Stimulated activated naive B cell treated with anti-CD40 and anti-IgM and Interleukin-4, amounts not matched to agents 10 μg/mL and 1 μg/mL and 100 μg/mL, for 72 hours (primary cell): ENCODE data around the gene AANAT.

Experiments
- ATAC-seq, 2 donors: fragments of 150-1000 bp; cut with Tn5 transposase; replicated peaks; 2 replicates each; pipeline ENCODE4 v1.10.0; 2021; ENCODE audit warnings: moderate library complexity in 1 of 2
- DNase-seq: peaks from one replicate; pipeline ENCODE4 v3.0.0; 2021
- H3K27ac Mint-ChIP-seq: one replicate; pipeline ENCODE4 v1.8.0; 2022; ENCODE audit warnings: mild to moderate bottlenecking, mixed read lengths
- H3K27me3 Mint-ChIP-seq, 2 donors: one replicate each; pipeline ENCODE4 v1.8.0; 2022; ENCODE audit warnings: mixed read lengths in 2 of 2
- H3K36me3 Mint-ChIP-seq, 2 donors: one replicate each; pipeline ENCODE4 v1.8.0; 2022; ENCODE audit warnings: mixed read lengths in 2 of 2, mild to moderate bottlenecking in 1 of 2
- H3K4me1 Mint-ChIP-seq, 2 donors: one replicate each; pipeline ENCODE4 v1.8.0; 2022; ENCODE audit warnings: mixed read lengths in 2 of 2, mild to moderate bottlenecking in 1 of 2
- H3K4me3 Mint-ChIP-seq, 2 donors: one replicate each; pipeline ENCODE4 v1.8.0; 2022; ENCODE audit warnings: mild to moderate bottlenecking in 2 of 2, mixed read lengths in 2 of 2, moderate library complexity in 1 of 2
- H3K9me3 Mint-ChIP-seq, 2 donors: one replicate each; pipeline ENCODE4 v1.8.0; 2022; ENCODE audit warnings: mixed read lengths in 2 of 2, mild to moderate bottlenecking in 1 of 2

The AANAT gene

DNA sequence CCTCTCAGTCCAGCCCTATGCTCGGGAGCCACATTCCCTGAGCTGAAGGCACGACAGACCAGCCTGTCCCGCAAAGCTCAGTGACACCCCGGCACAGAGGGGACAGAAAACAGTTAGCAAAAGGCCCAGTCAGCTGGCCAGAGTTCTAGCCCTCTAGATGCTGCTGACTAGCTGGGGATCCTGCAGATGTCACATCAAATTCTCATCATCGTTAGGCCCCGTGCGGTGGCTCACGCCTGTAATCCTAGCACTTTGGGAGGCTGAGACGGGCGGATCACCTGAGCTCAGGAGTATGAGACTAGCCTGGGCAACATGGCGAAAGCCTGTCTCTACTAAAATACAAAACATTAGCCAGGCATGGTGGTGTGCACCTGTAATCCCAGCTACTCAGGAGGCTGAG lies 31.7 kb upstream of the AANAT start:
- peaks cover 55 to 81% of the 10 kb centered on the region in 2 donors for H3K4me1 Mint-ChIP-seq
- no peaks in the 10 kb centered on the region for H3K27me3 Mint-ChIP-seq
- peaks cover 10 to 32% of the 10 kb centered on the region in 2 donors for H3K36me3 Mint-ChIP-seq
- H3K27ac Mint-ChIP-seq: no peak overlapping the region
- no peak overlapping the region for H3K4me3 Mint-ChIP-seq
- H3K9me3 Mint-ChIP-seq: no peaks in the 10 kb centered on the region
- DNase-seq (no peak), ATAC-seq (no peak)

DNA sequence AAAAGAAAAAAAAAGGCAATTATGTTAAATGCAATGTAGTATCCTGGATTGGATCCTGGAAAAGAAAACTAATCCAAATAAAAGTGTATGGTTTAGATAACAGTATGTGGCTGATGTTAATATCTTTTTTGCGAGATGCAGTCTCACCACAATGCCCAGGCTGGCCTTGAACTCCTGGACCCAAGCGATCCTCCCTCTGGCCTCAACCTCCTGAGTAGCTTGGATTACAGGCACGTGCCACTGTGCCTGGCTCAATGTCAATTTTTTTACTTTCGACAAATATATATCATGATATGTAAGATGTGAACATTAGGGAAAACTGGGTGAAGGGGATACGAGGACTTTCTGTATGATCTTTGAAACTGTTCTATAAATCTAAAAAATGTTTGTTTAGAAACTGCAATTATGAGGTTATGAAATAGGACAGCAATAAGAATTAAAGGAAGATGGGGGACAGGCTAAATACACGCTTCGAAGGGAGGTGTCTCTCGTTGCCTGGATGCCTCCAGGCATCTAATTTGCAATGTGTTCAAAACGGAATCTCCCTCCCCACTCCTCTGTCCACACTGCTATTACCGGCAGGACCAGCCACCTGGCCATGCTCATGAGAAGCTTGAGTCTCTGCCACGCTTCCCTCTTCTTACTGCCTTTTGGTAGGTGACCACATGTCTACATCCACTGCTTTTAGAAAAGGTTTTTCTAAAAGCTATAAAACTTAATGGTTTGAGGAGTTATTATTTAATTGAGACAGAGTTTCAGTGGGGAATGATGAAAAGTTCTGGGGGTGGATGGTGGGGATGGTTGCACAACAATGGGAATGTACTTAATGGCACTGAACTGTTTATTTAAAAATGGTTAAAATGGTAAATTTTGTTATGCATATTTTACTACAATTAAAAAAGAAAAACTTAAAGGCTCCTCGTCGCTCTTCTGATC lies 29.7 kb upstream of the AANAT start:
- Mint-ChIP-seq H3K36me3 (peaks cover 16 to 39% of the 10 kb centered on the region in 2 donors), H3K9me3 (no peaks in the 10 kb centered on the region), H3K4me1 (peaks cover 62 to 86% of the 10 kb centered on the region in 2 donors), H3K27me3 (no peaks in the 10 kb centered on the region), H3K27ac (no peak overlapping the region), H3K4me3 (no peak overlapping the region)
- DNase-seq (no peak), ATAC-seq (no peak)

DNA sequence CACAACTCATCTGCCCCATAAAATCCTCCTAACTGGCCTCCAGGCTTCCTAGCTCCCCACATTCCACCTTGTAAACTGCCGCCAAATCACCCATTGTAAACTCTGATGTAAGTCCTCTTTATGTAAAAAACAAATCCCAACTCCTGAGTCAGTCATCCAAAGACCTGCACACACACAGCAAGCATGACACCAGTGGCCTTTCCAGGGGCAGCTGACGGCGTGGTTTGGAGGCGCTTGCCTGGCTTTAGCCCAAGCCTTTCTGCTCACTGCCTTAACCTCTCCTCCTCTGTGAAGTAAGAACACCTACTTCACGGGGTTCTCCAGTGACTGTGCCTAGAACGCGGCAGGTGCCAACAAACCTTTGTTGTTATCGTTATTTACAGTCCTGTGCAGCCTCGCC lies 28.5 kb upstream of the AANAT start:
- Mint-ChIP-seq H3K36me3 (peaks cover 16 to 40% of the 10 kb centered on the region in 2 donors), H3K27ac (no peak overlapping the region), H3K27me3 (no peaks in the 10 kb centered on the region), H3K9me3 (no peaks in the 10 kb centered on the region), H3K4me3 (no peak overlapping the region), H3K4me1 (peaks cover 64 to 84% of the 10 kb centered on the region in 2 donors)
- DNase-seq (no peak), ATAC-seq (no peak)

DNA sequence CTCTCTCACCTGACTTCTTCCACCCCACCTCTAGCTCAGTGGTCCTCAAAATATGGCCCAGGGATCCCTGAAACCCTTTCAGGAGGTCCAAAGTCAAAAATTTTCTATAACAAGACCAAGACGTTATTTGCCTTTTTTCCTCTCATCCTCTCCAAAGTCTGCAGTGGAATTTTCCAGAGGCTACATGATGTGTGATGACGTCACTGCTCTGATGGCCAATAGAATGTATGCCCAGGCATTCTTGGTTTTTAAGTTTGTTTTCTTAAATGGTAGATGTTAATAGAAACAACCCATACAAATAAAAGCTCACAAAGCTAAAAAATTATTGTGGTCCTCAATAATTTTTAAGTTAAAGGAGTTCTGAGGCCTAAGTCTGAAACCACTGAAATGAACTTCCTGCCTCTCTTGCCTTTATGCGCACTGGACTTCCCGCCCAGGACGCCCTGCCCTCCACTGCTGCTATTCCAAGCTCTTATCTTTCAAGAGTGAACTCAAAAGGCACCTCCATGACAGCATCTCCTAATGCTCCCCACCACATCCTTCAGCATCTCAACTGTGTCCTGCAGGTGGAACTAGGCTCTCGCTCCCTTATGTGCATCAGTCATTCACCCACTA lies 28.0 kb upstream of the AANAT start:
- H3K27ac Mint-ChIP-seq: no peak overlapping the region

DNA sequence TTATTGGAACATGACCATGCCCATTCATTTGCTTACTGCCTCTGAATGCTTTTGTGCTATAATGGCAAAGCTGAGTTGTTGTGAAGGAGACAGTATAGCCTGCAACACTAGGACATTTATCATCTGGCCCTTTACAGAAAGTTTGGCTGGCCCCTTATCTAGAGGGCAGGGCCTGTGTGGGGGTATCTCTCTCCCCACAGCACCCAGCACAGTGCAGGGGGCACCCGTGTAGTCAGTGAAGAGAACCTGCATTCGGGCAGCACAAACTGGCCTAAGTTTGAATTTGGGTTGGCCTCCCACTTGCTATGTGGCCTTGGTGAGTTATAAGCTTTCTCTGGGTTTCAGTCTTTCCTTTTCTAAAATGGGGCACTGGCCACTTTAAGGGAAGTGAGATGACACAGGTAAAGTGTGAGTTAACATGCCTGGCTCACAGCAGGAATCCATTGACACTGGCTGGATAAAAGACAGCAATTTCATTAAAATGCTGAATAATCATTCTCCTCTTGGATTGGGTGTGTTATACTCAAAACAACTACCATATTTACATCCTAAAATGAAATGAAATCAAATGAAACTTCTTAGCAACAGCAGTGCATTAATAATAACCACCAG lies 26.5 kb upstream of the AANAT start:
- peaks cover 14 to 31% of the 10 kb centered on the region in 2 donors for H3K36me3 Mint-ChIP-seq
- peaks cover 64 to 84% of the 10 kb centered on the region in 2 donors for H3K4me1 Mint-ChIP-seq
- H3K4me3 Mint-ChIP-seq: no peak overlapping the region
- H3K27ac Mint-ChIP-seq: no peak overlapping the region
- ATAC-seq (peak in 1 of 2 donors; percentile 43), DNase-seq (no peak)
- no peaks in the 10 kb centered on the region for H3K27me3 Mint-ChIP-seq
- no peaks in the 10 kb centered on the region for H3K9me3 Mint-ChIP-seq

More for the DNA sequence above, 28.0 kb upstream of the AANAT start:
- no peak overlapping the region for H3K4me3 Mint-ChIP-seq
- H3K27me3 Mint-ChIP-seq: no peaks in the 10 kb centered on the region
- H3K36me3 Mint-ChIP-seq: peaks cover 16 to 35% of the 10 kb centered on the region in 2 donors
- peaks cover 64 to 84% of the 10 kb centered on the region in 2 donors for H3K4me1 Mint-ChIP-seq
- ATAC-seq (no peak), DNase-seq (no peak)
- no peaks in the 10 kb centered on the region for H3K9me3 Mint-ChIP-seq

DNA sequence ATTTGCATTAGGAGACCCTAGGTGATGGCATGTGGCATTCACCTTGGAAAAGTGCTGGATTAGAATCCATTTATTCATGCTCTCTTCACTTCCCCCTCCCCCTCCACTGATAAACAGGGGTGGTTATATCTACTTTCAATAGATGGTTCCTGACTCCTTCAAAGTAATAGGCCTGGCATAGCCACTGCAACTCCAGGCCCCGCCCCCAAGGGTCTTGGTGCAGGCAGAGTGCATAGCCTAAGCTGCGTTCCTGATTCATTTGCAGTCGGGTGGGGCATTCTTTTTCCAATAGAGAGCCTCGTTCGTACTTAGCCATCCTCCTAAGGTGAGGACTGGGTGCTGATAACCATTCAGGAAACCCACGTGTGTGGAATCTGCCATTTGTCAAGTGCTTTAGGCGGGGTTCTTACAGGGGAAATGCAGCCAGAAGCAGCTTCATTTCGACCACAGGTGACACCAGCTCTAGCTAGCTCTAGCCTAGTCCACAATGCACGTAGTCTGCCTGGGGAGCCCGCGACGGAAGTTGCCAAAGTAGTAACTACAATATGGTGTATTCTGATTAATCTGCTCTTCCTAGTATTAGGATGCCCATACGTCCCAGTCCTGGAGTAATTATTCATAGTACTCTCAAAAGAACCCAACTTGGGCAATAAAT lies 25.6 kb upstream of the AANAT start:
- no peak for ATAC-seq
- Mint-ChIP-seq H3K4me1 (peaks cover 68 to 87% of the 10 kb centered on the region in 2 donors), H3K36me3 (peaks cover 14 to 31% of the 10 kb centered on the region in 2 donors), H3K27me3 (no peaks in the 10 kb centered on the region), H3K27ac (no peak overlapping the region), H3K9me3 (no peaks in the 10 kb centered on the region), H3K4me3 (no peak overlapping the region)
- DNase-seq: no peak

DNA sequence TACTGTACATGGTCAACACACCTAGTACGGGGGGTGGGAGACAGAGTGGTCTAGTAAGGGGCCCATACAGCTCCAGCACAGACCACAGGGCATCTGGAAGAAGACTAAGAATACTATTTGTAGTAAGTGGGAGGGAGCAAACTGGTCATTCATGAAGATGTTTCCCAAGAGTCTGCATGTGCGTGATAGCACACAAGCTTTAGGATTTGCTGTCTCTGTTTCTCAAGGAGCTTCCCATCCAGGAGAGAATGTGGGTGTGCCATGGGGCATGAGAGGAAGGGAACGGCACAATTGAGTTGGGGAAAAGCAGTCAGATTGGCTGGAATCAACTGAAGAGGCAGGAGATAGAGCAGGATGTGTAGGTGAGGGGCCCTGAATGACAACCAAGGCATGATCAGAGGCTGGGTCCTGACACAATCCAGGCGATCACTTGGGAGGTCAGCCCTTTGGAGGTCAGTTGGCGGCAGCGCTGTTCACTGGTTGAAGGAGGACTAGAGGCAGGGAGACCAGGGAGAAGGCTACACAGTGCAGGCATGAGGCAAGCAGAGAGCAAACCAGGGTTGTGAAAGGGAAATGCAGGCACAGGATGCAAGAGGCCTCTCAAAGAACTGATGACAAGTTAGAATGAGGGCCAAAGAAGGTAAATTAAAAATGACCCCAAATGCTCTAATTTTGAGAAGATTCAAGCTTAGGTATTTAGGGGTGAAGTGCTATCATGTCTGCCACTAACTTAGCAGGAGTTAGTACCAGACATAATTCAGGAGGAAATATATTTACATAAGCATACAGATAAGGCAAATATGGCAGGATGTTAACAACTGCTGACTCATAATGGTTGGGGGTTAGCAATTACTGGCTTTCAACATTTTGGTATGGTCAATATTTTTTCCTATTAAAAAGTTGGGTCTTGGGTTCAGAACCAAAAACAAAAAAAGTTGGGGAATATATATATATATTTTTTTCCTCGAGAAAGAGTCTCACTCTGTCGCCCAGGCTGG lies 24.8 kb upstream of the AANAT start:
- ATAC-seq (no peak), DNase-seq (no peak)
- no peaks in the 10 kb centered on the region for H3K9me3 Mint-ChIP-seq
- H3K4me3 Mint-ChIP-seq: no peak overlapping the region
- H3K27me3 Mint-ChIP-seq: no peaks in the 10 kb centered on the region
- peaks cover 14 to 31% of the 10 kb centered on the region in 2 donors for H3K36me3 Mint-ChIP-seq
- H3K4me1 Mint-ChIP-seq: peaks cover 71 to 95% of the 10 kb centered on the region in 2 donors
- H3K27ac Mint-ChIP-seq: no peak overlapping the region

DNA sequence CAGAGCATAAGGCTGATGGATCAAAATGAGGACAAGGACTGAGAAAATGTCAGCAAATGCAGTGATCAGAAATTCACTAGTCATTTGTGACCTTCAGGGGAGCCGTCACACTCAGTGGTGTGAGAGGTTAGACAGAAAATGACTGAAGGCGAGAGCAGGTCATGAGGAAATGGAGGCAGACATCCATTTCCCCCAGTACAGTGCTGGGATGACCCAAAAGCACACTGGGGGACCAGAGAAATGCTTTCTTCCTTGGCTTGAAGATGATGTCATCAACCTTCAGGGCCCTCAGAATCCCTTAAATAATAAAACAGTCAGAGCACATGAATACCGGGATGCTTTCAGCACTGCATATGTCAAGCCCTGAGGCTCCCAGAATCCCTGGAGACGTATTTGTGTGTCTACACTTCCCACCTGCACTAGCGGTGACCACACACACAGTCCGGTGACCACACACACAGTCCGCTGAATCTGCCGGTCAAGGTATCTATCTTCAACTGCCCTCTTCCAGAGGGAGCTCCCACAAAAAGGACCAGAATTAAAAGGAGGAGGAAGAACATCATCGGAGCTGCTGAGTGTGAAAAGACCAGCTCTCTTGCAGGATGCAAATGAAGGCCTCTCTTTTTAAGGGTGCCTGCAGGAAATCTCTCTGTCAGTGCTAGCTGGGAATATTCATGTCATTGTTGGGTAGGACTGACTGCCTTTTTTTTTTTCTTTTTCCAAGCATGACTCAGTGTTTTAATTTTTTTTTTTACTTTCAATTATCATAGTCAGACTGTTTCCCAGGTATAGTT lies 22.7 kb upstream of the AANAT start:
- ATAC-seq (peak; percentile 61 to 66), DNase-seq (no peak)
- peak overlapping the region; percentile 23 to 36 for H3K4me3 Mint-ChIP-seq
- H3K36me3 Mint-ChIP-seq: peaks cover 6 to 19% of the 10 kb centered on the region in 2 donors
- peaks cover 72 to 93% of the 10 kb centered on the region in 2 donors for H3K4me1 Mint-ChIP-seq
- H3K27me3 Mint-ChIP-seq: no peaks in the 10 kb centered on the region
- no peaks in the 10 kb centered on the region for H3K9me3 Mint-ChIP-seq
- H3K27ac Mint-ChIP-seq: peak overlapping the region; percentile 84

DNA sequence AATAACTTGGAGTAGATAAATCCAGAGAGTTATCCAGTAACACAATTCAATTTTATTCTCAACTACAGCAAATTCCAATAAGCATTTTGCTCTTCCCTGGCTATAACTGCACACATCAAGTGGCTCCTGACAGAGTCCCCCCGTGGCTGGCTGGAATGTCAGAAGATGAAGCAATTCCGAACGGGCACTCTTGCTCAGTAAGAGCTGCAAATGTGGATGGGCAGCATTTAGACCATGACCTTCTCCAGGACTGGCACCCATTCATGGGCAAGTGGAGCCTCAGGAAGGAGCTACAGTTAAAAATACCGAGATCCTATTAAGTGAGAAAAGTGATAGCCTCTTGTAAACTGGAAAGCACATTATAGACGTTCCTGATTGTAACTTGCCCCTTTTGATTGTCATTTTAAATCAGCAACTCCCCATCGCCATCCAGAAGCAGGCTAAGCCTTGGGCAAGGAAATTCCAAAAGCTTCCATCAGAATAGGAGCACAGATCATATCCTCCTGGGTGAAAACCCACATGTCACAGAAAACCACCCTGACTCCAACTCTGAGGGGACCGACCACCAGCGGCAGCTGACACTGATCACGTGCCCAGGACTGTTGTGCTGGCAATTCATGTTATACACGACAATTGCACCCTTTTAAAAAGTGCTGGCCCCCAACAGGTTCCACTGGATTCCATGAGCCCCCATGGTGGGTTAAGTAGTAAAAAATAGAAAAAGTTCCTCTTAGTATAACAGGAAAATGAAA lies 21.5 kb upstream of the AANAT start:
- peak overlapping the region; percentile 28 for H3K27ac Mint-ChIP-seq
- ATAC-seq (no peak), DNase-seq (no peak)
- no peak overlapping the region for H3K4me3 Mint-ChIP-seq
- H3K27me3 Mint-ChIP-seq: no peaks in the 10 kb centered on the region
- H3K9me3 Mint-ChIP-seq: no peaks in the 10 kb centered on the region
- peaks cover 71 to 91% of the 10 kb centered on the region in 2 donors for H3K4me1 Mint-ChIP-seq
- H3K36me3 Mint-ChIP-seq: peaks cover 6 to 17% of the 10 kb centered on the region in 2 donors

DNA sequence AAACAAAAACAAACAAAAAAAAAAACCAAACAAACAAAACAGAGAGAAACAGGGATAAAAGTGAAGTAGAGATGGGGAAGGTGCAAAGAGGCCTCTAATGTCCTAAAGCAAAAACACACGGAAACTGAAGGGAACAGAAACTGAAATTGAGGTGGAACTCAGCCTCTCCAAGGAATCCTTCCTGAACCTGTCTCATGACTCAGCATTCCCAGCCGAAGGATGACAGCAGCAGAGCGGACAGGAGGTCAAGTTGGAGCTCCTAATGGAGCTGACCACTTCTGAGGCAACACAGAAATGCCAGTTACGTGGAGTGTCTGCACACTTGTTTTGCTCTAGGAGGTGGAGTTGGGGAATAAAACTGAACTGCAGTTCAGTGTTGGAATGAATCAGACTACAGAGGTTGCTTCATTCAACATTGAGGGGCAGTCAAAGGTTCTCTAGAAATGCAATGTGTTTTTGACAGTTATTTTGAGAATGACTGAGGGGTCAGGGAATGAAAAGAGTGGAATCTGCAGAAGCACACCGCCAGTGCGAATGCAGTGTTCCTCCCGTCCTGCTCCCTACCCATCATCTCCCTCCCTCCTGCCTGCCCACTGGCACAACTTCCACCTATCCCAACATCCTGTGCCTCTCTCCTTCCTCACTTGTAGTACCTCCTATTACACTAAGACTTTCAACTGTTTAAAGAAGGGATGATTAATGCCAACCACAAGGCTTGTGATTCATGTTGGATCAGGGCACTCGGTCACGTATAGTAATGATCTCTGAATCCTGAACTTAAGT lies 20.8 kb upstream of the AANAT start:
- peaks cover 6 to 20% of the 10 kb centered on the region in 2 donors for H3K36me3 Mint-ChIP-seq
- peak overlapping the region; percentile 28 for H3K27ac Mint-ChIP-seq

DNA sequence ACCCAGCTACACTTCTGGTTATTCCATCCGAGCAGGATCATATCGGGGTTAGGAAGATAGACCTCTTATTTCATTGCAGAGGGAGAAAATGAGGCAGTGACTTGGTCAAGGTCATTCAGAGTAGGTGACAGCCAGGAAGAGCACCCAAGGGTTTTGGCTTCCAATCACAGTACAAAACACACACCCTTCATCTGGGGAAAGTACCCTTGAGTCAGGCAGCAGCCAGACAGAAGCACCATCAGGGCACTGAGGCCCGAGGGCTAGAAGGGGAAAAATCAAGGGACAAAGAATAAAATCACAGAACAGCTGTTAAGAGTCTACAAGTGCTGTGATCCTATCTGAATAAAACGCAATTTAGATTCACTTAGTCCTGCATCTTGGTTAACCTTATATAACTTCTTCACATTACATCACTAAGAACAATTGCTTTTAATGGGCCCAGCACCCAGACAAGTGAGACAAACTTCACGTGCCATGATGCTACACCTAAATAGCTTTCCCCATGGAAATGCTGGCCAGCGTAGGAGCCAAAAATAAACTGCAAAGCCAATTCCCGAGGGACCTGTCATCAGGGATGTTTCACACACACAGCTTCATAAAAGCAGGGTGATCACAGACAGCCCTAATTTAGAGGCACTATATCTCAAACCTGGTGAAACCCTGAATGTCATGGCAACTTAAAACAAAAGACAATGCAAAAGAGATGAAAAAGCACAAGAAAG lies 19.3 kb upstream of the AANAT start:
- Mint-ChIP-seq H3K27ac (no peak overlapping the region), H3K9me3 (no peaks in the 10 kb centered on the region), H3K4me3 (no peak overlapping the region), H3K27me3 (no peaks in the 10 kb centered on the region), H3K4me1 (peaks cover 65 to 88% of the 10 kb centered on the region in 2 donors), H3K36me3 (peaks cover 0 to 12% of the 10 kb centered on the region in 2 donors)
- DNase-seq (no peak), ATAC-seq (peak; percentile 55 to 57)

More for the DNA sequence above, 20.8 kb upstream of the AANAT start:
- Mint-ChIP-seq H3K4me3 (no peak overlapping the region), H3K27me3 (no peaks in the 10 kb centered on the region), H3K9me3 (no peaks in the 10 kb centered on the region), H3K4me1 (peaks cover 72 to 91% of the 10 kb centered on the region in 2 donors)
- DNase-seq (no peak), ATAC-seq (peak in 1 of 2 donors; percentile 30)
